HepG2 (cell line): ENCODE results near the gene ZDHHC7. TPM values are rescaled to one million over a fixed set of nuclear protein-coding genes. Genes with fewer than 3 reads are reported as not detected.

Experiments
- AGO2 ChIP-seq: fragments of 200-400 bp; formaldehyde crosslinking; optimal IDR thresholded peaks from 2 replicates; pipeline ENCODE3; 2017; ENCODE audit warnings: mild to moderate bottlenecking, low read depth, low read length, moderate library complexity
- ARNT ChIP-seq: fragments of 450-650 bp; IDR thresholded peaks from 2 replicates; pipeline ENCODE4 v1.6.1; 2017
- CEBPG ChIP-seq: IDR thresholded peaks from 2 replicates; pipeline ENCODE4 v1.6.1; 2016
- CREM ChIP-seq, 2 experiments: sonication (generic) in 1 of 2; formaldehyde crosslinking in 1 of 2; IDR thresholded peaks; 2 replicates each; pipeline versions ENCODE4 v1.4.0 to v1.6.1; 2016 to 2020; ENCODE audit warnings: antibody characterized with exemption in 1 of 2, mild to moderate bottlenecking in 1 of 2, missing genetic modification reagents in 1 of 2
- DNMT3B ChIP-seq: conservative IDR thresholded peaks from 2 replicates; pipeline ENCODE4 v1.6.1; 2016; ENCODE audit warnings: missing biosample characterization, control low read depth
- FOSL2 ChIP-seq: sonication (generic); formaldehyde crosslinking; IDR thresholded peaks from 2 replicates; pipeline ENCODE4 v1.4.0; 2020; ENCODE audit warnings: missing genetic modification reagents
- FOXA1 ChIP-seq, 2 experiments: fragments of 450-650 bp in 1 of 2; sonication (generic) in 1 of 2; formaldehyde crosslinking in 1 of 2; IDR thresholded peaks; 2 replicates each; pipeline versions ENCODE4 v1.4.0 to v1.6.1; 2016 to 2020; ENCODE audit warnings: missing genetic modification reagents in 1 of 2
- GMEB1 ChIP-seq: sonication (generic); formaldehyde crosslinking; IDR thresholded peaks from 2 replicates; pipeline ENCODE4 v1.5.1; 2020; ENCODE audit warnings: missing genetic modification reagents, mild to moderate bottlenecking, borderline replicate concordance
- GPBP1L1 ChIP-seq: sonication (generic); formaldehyde crosslinking; IDR thresholded peaks from 2 replicates; pipeline ENCODE4 v1.5.0; 2020; ENCODE audit warnings: mild to moderate bottlenecking, missing genetic modification reagents
- HNF4A ChIP-seq: sonication (generic); formaldehyde crosslinking; IDR thresholded peaks from 2 replicates; pipeline ENCODE4 v1.4.0; 2020; ENCODE audit warnings: missing genetic modification reagents
- IRF2 ChIP-seq: IDR thresholded peaks from 2 replicates; pipeline ENCODE4 v1.6.1; 2018; ENCODE audit warnings: missing genetic modification reagents, missing compliant biosample characterization
- MEF2D ChIP-seq: sonication (generic); formaldehyde crosslinking; IDR thresholded peaks from 2 replicates; pipeline ENCODE4 v1.5.1; 2020; ENCODE audit warnings: mild to moderate bottlenecking, missing genetic modification reagents
- MIXL1 ChIP-seq: IDR thresholded peaks from 2 replicates; pipeline ENCODE4 v1.6.1; 2016
- PCBP1 ChIP-seq: fragments of 200-400 bp; formaldehyde crosslinking; IDR thresholded peaks from 2 replicates; pipeline ENCODE4 v1.6.1; 2017; ENCODE audit warnings: mild to moderate bottlenecking, low read depth, low read length, borderline replicate concordance
- SALL1 ChIP-seq: sonication (generic); formaldehyde crosslinking; IDR thresholded peaks from 2 replicates; pipeline ENCODE4 v1.8.0; 2022; ENCODE audit warnings: mild to moderate bottlenecking, missing genetic modification reagents
- THAP7 ChIP-seq: sonication (generic); formaldehyde crosslinking; IDR thresholded peaks from 2 replicates; pipeline ENCODE4 v1.8.1; 2023; ENCODE audit warnings: mild to moderate bottlenecking, missing genetic modification reagents
- ZBTB33 ChIP-seq: sonication (generic); formaldehyde crosslinking; IDR thresholded peaks from 2 replicates; pipeline ENCODE4 v1.4.0; 2020; ENCODE audit warnings: missing genetic modification reagents
- ZNF136 ChIP-seq: sonication (generic); formaldehyde crosslinking; IDR thresholded peaks from 2 replicates; pipeline ENCODE4 v1.8.1; 2022; ENCODE audit warnings: low read depth, mild to moderate bottlenecking, moderate library complexity, missing genetic modification reagents
- polyA plus RNA-seq, 8 experiments: library from polyadenylated mRNA; depleted of rRNA in 3 of 8; stranded (reverse) in 7 of 8; unstranded in 1 of 8; fragments of >200 nt; fragmentation: Illumina TruSeq in 4 of 8; extraction: Trizol in 4 of 8; gene quantifications; 2 replicates each; pipeline versions ENCODE4 v1.2.1 to v1.2.3, GENCODE V29; 2011 to 2016; ENCODE audit warnings: low read depth in 4 of 8, missing spikeins in 1 of 8, mixed read lengths in 1 of 8; ENCODE audit not compliant: insufficient read depth in 1 of 8
- total RNA-seq, 5 experiments: library from RNA; depleted of rRNA; stranded (reverse); fragments of >200 nt; fragmentation: Illumina TruSeq; extraction: Trizol; gene quantifications; 2 replicates each; pipeline ENCODE4 v1.2.3, GENCODE V29; 2016; ENCODE audit warnings: low read depth in 1 of 5
- TF ChIP-seq, protein P1 (sequence below): sonication (generic); formaldehyde crosslinking; IDR thresholded peaks from 2 replicates; pipeline ENCODE4 v1.5.1; 2020; ENCODE audit warnings: missing genetic modification reagents, mild to moderate bottlenecking, borderline replicate concordance
- TF ChIP-seq, protein P2 (sequence below): sonication (generic); formaldehyde crosslinking; IDR thresholded peaks from 2 replicates; pipeline ENCODE4 v1.4.0; 2020; ENCODE audit warnings: mild to moderate bottlenecking, missing genetic modification reagents, borderline replicate concordance

Gene ZDHHC7
- total and polyA plus RNA-seq, 2 of the 13 experiments (the other 11 are each of a cell fraction or from before 2014, with no cell fraction given) = 46.8 to 67.6 TPM

DNA sequence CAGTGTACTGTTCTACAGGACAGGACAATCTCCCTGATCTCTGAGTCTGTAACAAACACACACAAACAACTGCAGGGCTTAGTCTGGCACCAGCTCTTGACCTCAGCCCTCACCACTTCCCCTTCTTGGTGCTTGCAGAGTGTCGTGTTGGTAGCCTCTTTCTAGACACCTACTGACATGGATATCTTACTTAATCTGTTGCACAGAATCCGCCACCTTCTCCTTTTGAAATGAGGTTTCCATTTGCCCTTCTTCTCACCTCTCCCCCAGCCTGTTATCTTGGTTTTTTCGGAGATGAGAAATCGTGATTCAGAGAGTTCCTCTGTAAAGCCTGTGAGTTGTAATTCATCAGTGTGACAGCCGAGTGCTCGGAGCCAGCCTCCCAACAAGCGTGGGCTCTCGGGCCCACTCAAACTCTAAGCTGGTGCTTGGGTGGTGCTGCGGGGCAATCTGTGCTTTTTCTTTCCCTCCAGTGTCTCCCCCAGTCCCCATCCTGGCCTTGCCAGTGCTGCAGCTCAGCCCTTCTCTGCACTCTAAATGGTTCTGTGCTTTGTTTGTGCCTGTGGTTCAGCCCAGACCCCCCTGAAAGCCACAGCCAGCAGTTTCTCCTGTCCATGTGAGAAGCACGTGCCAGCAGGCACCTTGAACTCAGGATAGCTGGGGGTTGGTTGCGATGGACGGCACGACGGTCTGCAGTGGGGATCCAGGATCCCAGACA lies 44.3 kb upstream of the ZDHHC7 start (continued):
- TF ChIP-seq ZBTB33 (CRISPR knock-in tag) (peak; percentile 16; the same call in 1 of the 2 replicates), FOSL2 (no peak), CEBPG (CRISPR knock-in tag) (no peak), ARNT (no peak), MEF2D (CRISPR knock-in tag) (peak; percentile 81; the same call in 1 of the 2 replicates), THAP7 (no peak), PCBP1 (no peak), MIXL1 (CRISPR knock-in tag) (0 out of 2 replicates have a peak, but pooled peaks have one; percentile 25), FOXA1 (IDR thresholded peaks at IDR 0.05) (no peak), FOXA1 (CRISPR knock-in tag; IDR thresholded peaks at IDR 0.05) (no peak), ZNF136 (CRISPR knock-in tag) (no peak), GPBP1L1 (no peak), DNMT3B (CRISPR knock-in tag) (peak; percentile 47; the same call in 1 of the 2 replicates), SALL1 (CRISPR knock-in tag) (peak; percentile 93), IRF2 (CRISPR knock-in tag) (0 out of 2 replicates have a peak, but pooled peaks have one; percentile 21), HNF4A (CRISPR knock-in tag) (peak; percentile 48), AGO2 (no peak), CREM (IDR thresholded peaks at IDR 0.05) (no peak), CREM (CRISPR knock-in tag; IDR thresholded peaks at IDR 0.05) (no peak), GMEB1 (CRISPR knock-in tag) (peak; percentile 29; the same call in 1 of the 2 replicates)
- TF ChIP-seq, protein P1, sequence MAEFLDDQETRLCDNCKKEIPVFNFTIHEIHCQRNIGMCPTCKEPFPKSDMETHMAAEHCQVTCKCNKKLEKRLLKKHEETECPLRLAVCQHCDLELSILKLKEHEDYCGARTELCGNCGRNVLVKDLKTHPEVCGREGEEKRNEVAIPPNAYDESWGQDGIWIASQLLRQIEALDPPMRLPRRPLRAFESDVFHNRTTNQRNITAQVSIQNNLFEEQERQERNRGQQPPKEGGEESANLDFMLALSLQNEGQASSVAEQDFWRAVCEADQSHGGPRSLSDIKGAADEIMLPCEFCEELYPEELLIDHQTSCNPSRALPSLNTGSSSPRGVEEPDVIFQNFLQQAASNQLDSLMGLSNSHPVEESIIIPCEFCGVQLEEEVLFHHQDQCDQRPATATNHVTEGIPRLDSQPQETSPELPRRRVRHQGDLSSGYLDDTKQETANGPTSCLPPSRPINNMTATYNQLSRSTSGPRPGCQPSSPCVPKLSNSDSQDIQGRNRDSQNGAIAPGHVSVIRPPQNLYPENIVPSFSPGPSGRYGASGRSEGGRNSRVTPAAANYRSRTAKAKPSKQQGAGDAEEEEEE = 0 out of 2 replicates have a peak, but pooled peaks have one; percentile 31
- TF ChIP-seq, protein P2, sequence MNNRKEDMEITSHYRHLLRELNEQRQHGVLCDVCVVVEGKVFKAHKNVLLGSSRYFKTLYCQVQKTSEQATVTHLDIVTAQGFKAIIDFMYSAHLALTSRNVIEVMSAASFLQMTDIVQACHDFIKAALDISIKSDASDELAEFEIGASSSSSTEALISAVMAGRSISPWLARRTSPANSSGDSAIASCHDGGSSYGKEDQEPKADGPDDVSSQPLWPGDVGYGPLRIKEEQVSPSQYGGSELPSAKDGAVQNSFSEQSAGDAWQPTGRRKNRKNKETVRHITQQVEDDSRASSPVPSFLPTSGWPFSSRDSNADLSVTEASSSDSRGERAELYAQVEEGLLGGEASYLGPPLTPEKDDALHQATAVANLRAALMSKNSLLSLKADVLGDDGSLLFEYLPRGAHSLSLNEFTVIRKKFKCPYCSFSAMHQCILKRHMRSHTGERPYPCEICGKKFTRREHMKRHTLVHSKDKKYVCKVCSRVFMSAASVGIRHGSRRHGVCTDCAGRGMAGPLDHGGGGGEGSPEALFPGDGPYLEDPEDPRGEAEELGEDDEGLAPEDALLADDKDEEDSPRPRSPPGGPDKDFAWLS (CRISPR knock-in tag) = no peak
